Measurements from ENCODE around the gene COPS9. TPM values are rescaled to one million over a fixed set of nuclear protein-coding genes. Genes with fewer than 3 reads are reported as not detected.

The COPS9 gene
- total and polyA plus RNA-seq, 2 experiments from 2014 or later: 91.7 to 629 TPM

GRCh38 chr2:240154606-240155005 lies 18.5 kb upstream of the COPS9 start:
- no peaks in the 10 kb centered on the region for H3F3A ChIP-seq (replicated peaks; ENCODE audit: low read depth)
- no peaks in the 10 kb centered on the region for H3K27me3 ChIP-seq (ENCODE audit: insufficient read depth)
- H2AFZ ChIP-seq: no peak overlapping the region
- no peak overlapping the region for H3K27ac Mint-ChIP-seq
- ATAC-seq (no peak), DNase-seq (ENCODE audit: low spot score) (no peak)
- H3K36me3 ChIP-seq (ENCODE audit: insufficient read depth): no peaks in the 10 kb centered on the region
- H3K79me2 ChIP-seq (replicated peaks; ENCODE audit: insufficient read depth): no peaks in the 10 kb centered on the region
- no peaks in the 10 kb centered on the region for H3K4me1 ChIP-seq (ENCODE audit: insufficient read depth)
- peaks cover 9% of the 10 kb centered on the region; the same call in 2 of the 3 replicates for H3K4me1 Mint-ChIP-seq
- peaks cover 4% of the 10 kb centered on the region for H3K27me3 Mint-ChIP-seq (ENCODE audit: insufficient read depth, low read depth, poor library complexity)
- no peaks in the 10 kb centered on the region for H3K9me2 ChIP-seq (ENCODE audit: insufficient read depth)
- no peak overlapping the region for H3K4me2 ChIP-seq
- H4K20me1 ChIP-seq (replicated peaks; ENCODE audit: insufficient read depth): no peaks in the 10 kb centered on the region
- no peak overlapping the region for H3K27ac ChIP-seq (ENCODE audit: low read depth)
- no peaks in the 10 kb centered on the region for H3K36me3 Mint-ChIP-seq (ENCODE audit: low read depth)
- no peak overlapping the region for H3K4me3 ChIP-seq
- TF ChIP-seq POLR2AphosphoS5 (IDR thresholded peaks at IDR 0.05; ENCODE audit: low read depth) (no peak), ZNF114 (CRISPR knock-in tag; IDR thresholded peaks at IDR 0.05) (no peak), REST (IDR thresholded peaks at IDR 0.05; ENCODE audit: unreplicated experiment) (no peak)
- no peaks in the 10 kb centered on the region for H3K9me3 Mint-ChIP-seq
- H3K4me3 Mint-ChIP-seq: no peak overlapping the region

GRCh38 chr2:240153418-240153817 lies 17.3 kb upstream of the COPS9 start:
- no peaks in the 10 kb centered on the region for H3K36me3 ChIP-seq (ENCODE audit: insufficient read depth)
- H3K27me3 ChIP-seq (ENCODE audit: insufficient read depth): no peaks in the 10 kb centered on the region
- H4K20me1 ChIP-seq (replicated peaks; ENCODE audit: insufficient read depth): no peaks in the 10 kb centered on the region
- no peaks in the 10 kb centered on the region for H3K9me3 Mint-ChIP-seq
- no peaks in the 10 kb centered on the region for H3K4me1 ChIP-seq (ENCODE audit: insufficient read depth)
- peaks cover 9% of the 10 kb centered on the region; the same call in 2 of the 3 replicates for H3K4me1 Mint-ChIP-seq
- DNase-seq (ENCODE audit: low spot score) (no peak), ATAC-seq (no peak)
- H3K27ac ChIP-seq (ENCODE audit: low read depth): no peak overlapping the region
- no peak overlapping the region for H2AFZ ChIP-seq
- H3K27ac Mint-ChIP-seq: no peak overlapping the region
- H3F3A ChIP-seq (replicated peaks; ENCODE audit: low read depth): no peaks in the 10 kb centered on the region
- peaks cover 4% of the 10 kb centered on the region for H3K27me3 Mint-ChIP-seq (ENCODE audit: insufficient read depth, low read depth, poor library complexity)
- no peaks in the 10 kb centered on the region for H3K79me2 ChIP-seq (replicated peaks; ENCODE audit: insufficient read depth)
- no peak for TF ChIP-seq NANOG (IDR thresholded peaks at IDR 0.05; ENCODE audit: borderline replicate concordance)
- TF ChIP-seq REST (IDR thresholded peaks at IDR 0.05; ENCODE audit: unreplicated experiment): no peak
- TF ChIP-seq ZNF331 (CRISPR knock-in tag; IDR thresholded peaks at IDR 0.05; ENCODE audit: low read depth): no peak
- no peak for TF ChIP-seq EZH2phosphoT487 (IDR thresholded peaks at IDR 0.05; ENCODE audit: unreplicated experiment)
- no peak for TF ChIP-seq POLR2AphosphoS5 (IDR thresholded peaks at IDR 0.05; ENCODE audit: low read depth)
- no peak for TF ChIP-seq STAT1 (IDR thresholded peaks at IDR 0.05; ENCODE audit: unreplicated experiment)
- no peak for TF ChIP-seq EZH2 (IDR thresholded peaks at IDR 0.05; ENCODE audit: low read depth, unreplicated experiment)
- TF ChIP-seq ZNF462 (CRISPR knock-in tag; IDR thresholded peaks at IDR 0.05): no peak
- H3K4me3 Mint-ChIP-seq: no peak overlapping the region; the same call in 2 of the 3 replicates
- no peak overlapping the region for H3K4me2 ChIP-seq
- no peaks in the 10 kb centered on the region for H3K36me3 Mint-ChIP-seq (ENCODE audit: low read depth)
- H3K4me3 ChIP-seq: no peak overlapping the region
- H3K9me2 ChIP-seq (ENCODE audit: insufficient read depth): no peaks in the 10 kb centered on the region

Data from GM23338 (cell line).